ENCODE data around the gene SRCAP.
"Not testable (repeated sequence)": the region's sequence is repeated elsewhere in the genome, so short reads cannot be mapped to it uniquely, and the experiment has no call there.

Gene SRCAP

DNA sequence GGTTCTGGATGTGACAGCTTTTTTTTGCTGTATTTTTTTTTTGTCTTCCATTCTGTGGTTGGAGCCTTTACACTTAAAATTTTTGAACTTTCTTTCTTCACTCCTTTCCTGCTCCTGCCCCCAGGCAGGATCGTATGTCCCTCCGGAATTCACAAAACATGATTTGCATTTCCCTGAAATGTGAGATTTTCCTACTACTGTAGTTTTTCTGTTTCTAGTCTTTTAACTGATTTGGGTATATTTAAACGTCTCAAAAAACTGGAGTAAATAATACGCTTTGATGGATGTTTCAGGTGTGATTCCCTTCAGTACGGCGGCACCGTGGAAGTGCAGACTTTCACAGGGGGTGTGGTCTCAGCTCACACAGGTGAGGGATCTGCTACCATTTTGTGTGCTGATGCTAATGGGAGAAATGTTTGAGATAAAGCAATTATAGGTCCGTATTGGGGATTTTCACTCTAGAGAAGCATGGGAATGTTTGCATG, 686 bp downstream of the SRCAP start:
- no peak for DNase-seq

DNA sequence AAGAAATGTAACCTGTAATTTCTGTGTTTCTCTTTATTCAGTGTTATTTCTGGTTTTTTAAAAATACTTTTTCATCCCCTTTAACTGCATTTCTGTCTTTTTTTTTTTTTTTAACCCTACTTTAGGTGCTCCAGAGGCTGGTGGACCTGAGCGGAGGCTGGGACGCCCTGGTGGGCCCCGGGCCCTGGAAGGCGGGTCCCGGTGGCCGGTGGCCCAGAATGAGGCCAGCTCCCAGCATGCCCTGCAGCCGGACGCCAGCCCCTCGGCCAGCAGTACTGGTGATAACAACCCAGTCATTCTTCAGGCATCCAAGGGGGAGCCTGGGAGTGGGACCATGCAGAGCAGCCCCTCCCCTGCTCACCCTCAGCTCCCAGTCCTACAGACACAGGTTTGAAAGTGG, 1.5 kb downstream of the SRCAP start:
- DNase-seq = no peak

- DNase-seq = no peak
Measured at GRCh38 chr16:30700971-30701370, 2.0 kb downstream of the SRCAP start.

GRCh38 chr16:30703071-30703470, 4.1 kb downstream of the SRCAP start:
- not testable (repeated sequence) for DNase-seq

GRCh38 chr16:30703971-30704370, 5.0 kb downstream of the SRCAP start:
- no peak for DNase-seq

GRCh38 chr16:30706046-30706445, 7.1 kb downstream of the SRCAP start:
- DNase-seq = no peak

GRCh38 chr16:30710971-30711370, 12.0 kb downstream of the SRCAP start:
- no peak for DNase-seq

DNA sequence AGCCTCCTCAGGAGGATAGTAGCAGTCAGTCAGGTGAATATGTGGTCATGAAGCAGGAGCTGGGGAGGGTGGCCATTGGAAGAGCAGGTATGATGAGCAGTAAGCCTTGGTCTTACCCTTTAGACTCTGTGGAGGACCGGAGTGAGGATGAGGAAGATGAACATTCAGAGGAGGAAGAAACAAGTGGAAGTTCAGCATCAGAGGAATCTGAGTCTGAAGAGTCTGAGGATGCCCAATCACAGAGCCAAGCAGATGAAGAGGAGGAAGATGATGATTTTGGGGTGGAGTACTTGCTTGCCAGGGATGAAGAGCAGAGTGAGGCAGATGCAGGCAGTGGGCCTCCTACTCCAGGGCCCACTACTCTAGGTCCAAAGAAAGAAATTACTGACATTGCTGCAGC, 12.7 kb downstream of the SRCAP start:
- no peak for DNase-seq

GRCh38 chr16:30715750-30716445, 16.9 kb downstream of the SRCAP start:
- DNase-seq = no peak

GRCh38 chr16:30720086-30720485, 21.1 kb downstream of the SRCAP start:
- DNase-seq = no peak

- DNase-seq = no peak
Measured at GRCh38 chr16:30720694-30721093, 21.7 kb downstream of the SRCAP start.

DNA sequence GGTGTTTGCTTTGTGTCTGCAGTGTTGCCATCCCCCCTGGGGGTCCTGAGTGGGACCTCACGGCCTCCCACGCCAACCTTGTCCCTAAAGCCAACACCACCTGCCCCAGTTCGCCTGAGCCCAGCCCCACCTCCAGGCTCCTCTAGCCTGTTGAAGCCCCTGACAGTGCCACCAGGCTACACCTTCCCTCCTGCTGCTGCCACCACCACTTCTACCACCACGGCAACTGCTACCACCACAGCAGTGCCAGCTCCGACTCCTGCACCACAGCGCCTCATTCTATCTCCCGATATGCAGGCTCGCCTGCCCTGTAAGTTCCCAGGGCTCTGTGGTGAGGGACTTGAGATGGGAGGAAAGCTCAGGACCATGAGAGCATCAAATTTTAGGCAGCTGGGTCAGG, 22.2 kb downstream of the SRCAP start:
- DNase-seq = no peak

GRCh38 chr16:30721606-30722005, 22.6 kb downstream of the SRCAP start:
- DNase-seq = no peak

GRCh38 chr16:30722443-30722842, 23.5 kb downstream of the SRCAP start:
- no peak for DNase-seq

GRCh38 chr16:30722916-30723315, 23.9 kb downstream of the SRCAP start:
- no peak for DNase-seq

- DNase-seq = no peak
Measured at GRCh38 chr16:30723725-30724355, 24.9 kb downstream of the SRCAP start.

- DNase-seq = no peak
Measured at GRCh38 chr16:30724641-30725417, 25.9 kb downstream of the SRCAP start.

- DNase-seq = no peak
Measured at GRCh38 chr16:30725418-30725792, 26.4 kb downstream of the SRCAP start.

- no peak for DNase-seq
Measured at GRCh38 chr16:30728321-30728720, 29.4 kb downstream of the SRCAP start.

DNA sequence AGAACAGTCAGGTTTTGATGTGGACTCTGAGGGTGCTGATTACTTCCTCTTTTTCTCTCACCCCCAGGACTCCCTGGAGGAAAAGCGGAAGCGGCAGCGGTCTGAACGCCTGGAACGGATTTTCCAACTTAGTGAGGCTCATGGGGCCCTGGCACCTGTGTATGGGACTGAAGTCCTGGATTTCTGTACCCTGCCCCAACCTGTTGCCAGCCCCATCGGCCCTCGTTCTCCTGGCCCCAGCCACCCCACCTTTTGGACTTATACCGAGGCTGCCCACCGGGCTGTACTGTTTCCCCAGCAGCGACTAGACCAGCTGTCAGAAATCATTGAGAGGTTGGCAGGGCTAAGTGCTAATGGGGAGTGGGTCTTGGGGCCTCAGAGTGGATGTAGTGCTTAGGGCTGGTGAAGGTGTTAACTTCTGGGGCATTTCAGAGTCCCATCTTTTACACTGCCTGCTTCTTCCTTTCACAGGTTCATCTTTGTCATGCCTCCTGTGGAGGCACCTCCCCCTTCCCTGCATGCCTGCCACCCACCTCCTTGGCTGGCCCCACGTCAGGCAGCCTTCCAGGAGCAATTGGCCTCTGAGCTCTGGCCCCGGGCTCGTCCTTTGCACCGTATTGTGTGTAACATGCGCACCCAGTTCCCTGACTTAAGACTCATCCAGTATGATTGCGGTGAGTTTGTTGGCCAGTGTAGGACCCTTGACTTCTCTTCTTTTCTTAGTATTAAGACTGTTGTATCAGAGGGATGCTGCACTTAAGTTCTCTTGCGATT, 30.1 kb downstream of the SRCAP start:
- DNase-seq = no peak

DNA sequence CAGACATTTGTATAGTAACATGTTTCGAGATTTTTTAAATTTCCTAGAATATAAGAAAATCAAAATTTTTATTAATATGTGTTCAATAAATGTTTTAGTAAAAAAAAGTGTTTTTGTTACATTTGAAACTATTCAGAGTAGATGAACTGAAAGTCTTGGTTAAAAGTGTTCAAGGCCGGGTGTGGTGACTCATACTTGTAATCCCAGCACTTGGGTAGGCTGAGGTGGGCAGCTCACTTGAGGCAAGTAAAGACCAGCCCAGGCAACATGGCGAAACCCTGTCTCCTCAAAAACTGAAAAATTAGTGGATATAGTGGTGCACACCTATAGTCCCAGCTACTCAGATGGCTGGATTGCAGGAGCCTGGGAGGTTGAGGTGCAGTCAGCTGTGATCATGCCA, 32.4 kb downstream of the SRCAP start:
- DNase-seq = no peak

DNA sequence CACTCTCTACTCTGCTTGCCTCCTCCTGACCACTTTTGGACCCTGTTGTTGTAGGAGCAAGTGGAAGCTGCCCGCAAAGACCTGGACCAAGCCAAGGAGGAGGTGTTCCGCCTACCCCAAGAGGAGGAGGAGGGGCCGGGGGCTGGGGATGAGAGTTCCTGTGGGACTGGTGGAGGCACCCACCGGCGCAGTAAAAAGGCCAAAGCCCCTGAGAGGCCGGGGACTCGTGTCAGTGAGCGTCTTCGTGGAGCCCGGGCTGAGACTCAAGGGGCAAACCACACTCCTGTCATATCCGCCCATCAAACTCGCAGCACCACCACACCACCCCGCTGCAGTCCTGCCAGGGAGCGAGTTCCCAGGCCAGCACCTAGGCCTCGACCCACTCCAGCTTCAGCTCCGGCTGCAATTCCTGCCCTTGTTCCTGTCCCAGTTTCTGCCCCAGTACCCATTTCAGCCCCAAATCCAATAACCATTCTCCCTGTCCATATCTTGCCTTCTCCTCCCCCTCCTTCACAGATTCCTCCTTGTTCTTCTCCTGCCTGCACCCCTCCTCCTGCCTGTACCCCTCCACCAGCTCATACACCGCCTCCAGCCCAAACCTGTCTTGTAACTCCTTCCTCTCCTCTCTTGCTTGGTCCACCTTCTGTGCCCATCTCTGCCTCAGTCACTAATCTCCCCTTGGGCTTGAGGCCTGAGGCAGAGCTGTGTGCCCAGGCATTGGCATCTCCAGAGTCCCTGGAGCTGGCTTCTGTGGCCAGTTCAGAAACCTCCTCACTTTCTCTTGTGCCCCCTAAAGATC, 38.2 kb downstream of the SRCAP start:
- DNase-seq = no peak

Measured in NCI-H2081 (cell line).